Peyer's patch (tissue), 4 donors: ENCODE measurements around the gene ADGRD1. TPM values are rescaled to one million over a fixed set of nuclear protein-coding genes. Genes with fewer than 3 reads are reported as not detected.
"Not testable (repeated sequence)": the region's sequence is repeated elsewhere in the genome, so short reads cannot be mapped to it uniquely, and the experiment has no call there.

Source experiments
- DNase-seq, 3 donors: peaks; one replicate each; pipeline ENCODE4 v3.0.0-alpha.2; 2017 to 2019
- H3K27ac ChIP-seq, 4 donors: fragments of 200-600 bp; sonication (generic); one replicate each; pipeline ENCODE4 v1.5.1; 2016 to 2019
- H3K27me3 ChIP-seq, 2 donors: fragments of 200-600 bp; sonication (generic); one replicate each; pipeline ENCODE4 v1.5.1; 2019
- H3K36me3 ChIP-seq, 3 donors: fragments of 200-600 bp; sonication (generic); one replicate each; pipeline ENCODE4 v1.5.1; 2016 to 2019
- H3K4me1 ChIP-seq, 4 donors: fragments of 200-600 bp; sonication (generic); one replicate each; pipeline ENCODE4 v1.5.1; 2016 to 2019
- H3K4me3 ChIP-seq, 4 donors: fragments of 200-600 bp; sonication (generic); 1 replicate in 3 of 4; 2 replicates in 1 of 4; pipeline ENCODE4 v1.5.1; 2016 to 2019; ENCODE audit warnings: mild to moderate bottlenecking in 1 of 4
- H3K9me3 ChIP-seq, 4 donors: fragments of 200-600 bp; sonication (generic); one replicate each; pipeline ENCODE4 v1.5.1; 2016 to 2019; ENCODE audit warnings: mild to moderate bottlenecking in 1 of 4
- POLR2A ChIP-seq, 2 donors: fragments of 450-650 bp; IDR thresholded peaks; one replicate each; pipeline ENCODE4 v1.5.1; 2017; ENCODE audit warnings: antibody characterized with exemption in 2 of 2, mild to moderate bottlenecking in 2 of 2, moderate library complexity in 2 of 2
- total RNA-seq, 4 donors: library from RNA; depleted of rRNA; stranded (reverse); fragments of >200 nt; gene quantifications; one replicate each; pipeline ENCODE4 v1.1.0, GENCODE V29; 2016
- TF ChIP-seq, protein P1 (sequence below), 6 experiments: fragments of 450-650 bp in 4 of 6; fragments of 200-600 bp in 2 of 6; sonication (generic) in 1 of 6; IDR thresholded peaks; one replicate each; pipeline ENCODE4 v1.5.1; 2017 to 2019; ENCODE audit warnings: antibody characterized with exemption in 6 of 6, mild to moderate bottlenecking in 3 of 6, moderate library complexity in 1 of 6

ADGRD1 gene
- total RNA-seq, 4 donors from 2014 or later = 7.0 to 42.9 (median 27.9) TPM

DNA sequence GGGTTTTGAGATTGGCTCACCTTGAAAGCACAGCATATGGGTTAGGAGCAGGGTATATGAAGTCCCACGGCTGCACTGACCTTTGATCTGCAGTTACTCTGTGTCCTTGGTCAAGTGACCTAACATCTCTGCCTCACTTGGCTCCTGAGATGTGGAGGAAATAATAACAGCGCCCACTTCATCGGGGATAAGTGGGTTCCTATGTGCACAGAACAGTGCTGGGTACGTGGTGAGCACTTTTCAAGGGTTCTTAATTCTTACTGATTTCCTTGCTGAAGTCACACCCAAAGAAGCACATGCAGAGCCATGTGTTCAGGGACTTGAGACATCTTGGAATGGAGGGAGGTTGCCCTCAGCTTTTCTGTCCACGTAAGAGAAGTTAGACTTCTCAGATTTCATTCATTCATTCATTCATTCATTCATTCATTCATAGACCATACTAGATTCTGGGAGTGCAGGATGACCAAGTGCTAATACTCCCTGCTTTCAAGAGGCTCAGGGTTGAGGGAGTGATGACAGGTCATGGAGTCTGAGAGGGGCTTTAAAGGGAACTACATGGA, 39.4 kb downstream of the ADGRD1 start:
- no peak overlapping the region for H3K27ac ChIP-seq
- no peak overlapping the region for H3K4me3 ChIP-seq
- H3K9me3 ChIP-seq = no peaks in the 10 kb centered on the region
- no peak for DNase-seq
- H3K4me1 ChIP-seq = no peaks in the 10 kb centered on the region
- TF ChIP-seq, protein P1, sequence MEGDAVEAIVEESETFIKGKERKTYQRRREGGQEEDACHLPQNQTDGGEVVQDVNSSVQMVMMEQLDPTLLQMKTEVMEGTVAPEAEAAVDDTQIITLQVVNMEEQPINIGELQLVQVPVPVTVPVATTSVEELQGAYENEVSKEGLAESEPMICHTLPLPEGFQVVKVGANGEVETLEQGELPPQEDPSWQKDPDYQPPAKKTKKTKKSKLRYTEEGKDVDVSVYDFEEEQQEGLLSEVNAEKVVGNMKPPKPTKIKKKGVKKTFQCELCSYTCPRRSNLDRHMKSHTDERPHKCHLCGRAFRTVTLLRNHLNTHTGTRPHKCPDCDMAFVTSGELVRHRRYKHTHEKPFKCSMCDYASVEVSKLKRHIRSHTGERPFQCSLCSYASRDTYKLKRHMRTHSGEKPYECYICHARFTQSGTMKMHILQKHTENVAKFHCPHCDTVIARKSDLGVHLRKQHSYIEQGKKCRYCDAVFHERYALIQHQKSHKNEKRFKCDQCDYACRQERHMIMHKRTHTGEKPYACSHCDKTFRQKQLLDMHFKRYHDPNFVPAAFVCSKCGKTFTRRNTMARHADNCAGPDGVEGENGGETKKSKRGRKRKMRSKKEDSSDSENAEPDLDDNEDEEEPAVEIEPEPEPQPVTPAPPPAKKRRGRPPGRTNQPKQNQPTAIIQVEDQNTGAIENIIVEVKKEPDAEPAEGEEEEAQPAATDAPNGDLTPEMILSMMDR (IDR thresholded peaks at IDR 0.05) = no peak
- TF ChIP-seq POLR2A (IDR thresholded peaks at IDR 0.05) = no peak
- peaks cover 0 to 3% (median 0%) of the 10 kb centered on the region in 3 donors for H3K36me3 ChIP-seq
- no peaks in the 10 kb centered on the region for H3K27me3 ChIP-seq

DNA sequence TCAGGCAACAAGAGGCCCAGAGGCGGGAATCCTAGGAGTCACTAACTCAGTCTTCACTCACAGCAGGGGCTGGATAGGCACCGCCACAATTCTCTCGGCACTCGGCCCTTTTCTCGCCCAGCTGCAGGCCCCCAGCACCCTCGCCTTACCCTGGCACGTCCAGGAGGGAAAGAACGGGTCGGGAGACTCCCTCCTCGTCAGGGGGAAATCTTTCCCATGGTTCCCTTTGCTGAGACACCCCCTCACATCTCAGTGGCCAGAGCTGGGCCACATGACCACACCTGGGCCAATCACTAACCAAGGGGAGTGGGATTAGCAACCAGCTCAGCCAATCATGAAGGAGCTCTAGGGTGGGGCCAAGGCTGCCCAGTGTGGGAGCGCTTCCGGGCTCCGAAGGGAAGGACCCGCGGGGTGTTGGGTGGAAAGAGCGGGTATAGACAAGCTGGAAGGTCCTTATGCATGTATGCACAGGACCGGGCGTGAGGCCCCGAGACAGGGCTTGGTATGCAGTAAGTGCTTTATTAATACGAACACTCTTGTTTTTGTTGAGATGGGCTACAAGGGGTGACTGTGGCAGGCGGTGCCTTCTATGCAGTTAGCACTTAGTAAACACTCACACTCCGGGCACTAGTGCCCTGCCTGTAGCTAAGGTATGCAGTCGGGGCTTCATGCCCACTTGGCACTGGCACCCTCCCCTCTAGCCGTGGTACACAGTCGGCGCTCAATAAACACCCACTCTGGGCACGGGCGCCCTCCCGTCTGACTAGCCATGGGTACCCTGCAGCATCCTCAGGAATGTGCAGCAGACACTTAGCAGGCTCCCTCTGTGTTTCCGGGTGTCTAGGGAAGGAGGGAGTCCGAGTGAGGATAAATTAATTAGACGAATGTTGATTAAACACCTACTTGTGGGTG, 40.3 kb downstream of the ADGRD1 start:
- TF ChIP-seq POLR2A (IDR thresholded peaks at IDR 0.05) = no peak
- TF ChIP-seq, protein P1 (IDR thresholded peaks at IDR 0.05) = no peak
- no peaks in the 10 kb centered on the region for H3K4me1 ChIP-seq
- H3K9me3 ChIP-seq = no peaks in the 10 kb centered on the region
- peak in 1 of 3 donors; percentile 39 for DNase-seq
- no peak overlapping the region for H3K4me3 ChIP-seq
- H3K27ac ChIP-seq = no peak overlapping the region
- H3K36me3 ChIP-seq = peaks cover 0 to 3% (median 0%) of the 10 kb centered on the region in 3 donors
- H3K27me3 ChIP-seq = no peaks in the 10 kb centered on the region

DNA sequence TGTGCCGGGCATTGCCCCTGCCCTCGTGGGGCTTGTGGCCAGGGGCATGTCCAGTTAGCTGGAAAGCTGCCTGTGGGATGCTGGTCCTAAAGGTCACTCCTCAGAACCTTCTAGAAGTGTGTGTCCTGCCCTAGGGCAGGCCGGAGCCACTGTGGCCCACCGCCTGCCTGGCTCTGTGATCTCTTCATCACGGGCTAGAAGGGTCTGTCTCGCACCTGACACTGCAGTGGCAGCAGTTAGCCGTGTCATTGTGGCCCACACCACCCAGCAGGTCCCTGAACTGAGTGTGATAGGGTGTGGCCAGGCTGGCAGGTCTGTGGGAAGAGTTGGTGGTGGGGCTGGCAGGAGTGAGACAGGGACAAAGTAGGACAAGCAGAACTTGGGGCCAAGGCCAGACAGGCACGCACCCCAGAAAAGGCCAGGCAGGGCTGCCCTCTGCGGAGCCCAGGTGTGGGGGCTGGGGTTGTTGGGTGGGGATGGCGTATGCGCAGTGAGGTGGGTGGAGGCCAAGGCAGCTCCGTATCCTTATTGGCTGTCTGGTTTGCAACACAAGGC, 41.2 kb downstream of the ADGRD1 start:
- Histone ChIP-seq H3K27ac (no peak overlapping the region), H3K9me3 (no peaks in the 10 kb centered on the region), H3K36me3 (peaks cover 0 to 3% (median 0%) of the 10 kb centered on the region in 3 donors), H3K27me3 (no peaks in the 10 kb centered on the region), H3K4me3 (no peak overlapping the region), H3K4me1 (no peaks in the 10 kb centered on the region)
- DNase-seq = peak in 1 of 3 donors; percentile 27
- TF ChIP-seq POLR2A (IDR thresholded peaks at IDR 0.05) = no peak
- TF ChIP-seq, protein P1 (IDR thresholded peaks at IDR 0.05) = no peak

DNA sequence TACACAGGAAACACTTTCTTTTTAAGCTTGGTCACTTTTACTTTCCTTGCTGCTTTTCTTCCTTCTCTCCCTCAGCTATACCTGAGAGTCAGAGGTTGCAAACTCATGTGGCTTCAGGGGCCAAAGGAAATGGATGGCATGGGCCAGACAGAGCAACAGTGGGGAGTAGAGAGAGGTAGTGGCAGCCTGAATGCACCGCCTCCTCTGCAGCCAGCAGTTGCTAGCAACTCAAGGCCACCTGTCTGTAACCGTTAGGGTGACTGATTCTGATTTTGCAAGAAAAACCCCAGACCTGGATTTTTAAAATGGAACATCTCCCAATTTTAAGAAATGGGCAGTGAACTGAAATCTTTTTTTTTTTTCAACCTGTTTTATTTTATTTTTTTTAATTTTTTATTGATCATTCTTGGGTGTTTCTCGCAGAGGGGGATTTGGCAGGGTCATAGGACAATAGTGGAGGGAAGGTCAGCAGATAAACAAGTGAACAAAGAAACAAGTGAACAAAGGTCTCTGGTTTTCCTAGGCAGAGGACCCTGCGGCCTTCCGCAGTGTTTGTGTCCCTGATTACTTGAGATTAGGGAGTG, 41.8 kb downstream of the ADGRD1 start:
- H3K36me3 ChIP-seq, H3K27ac ChIP-seq, H3K4me3 ChIP-seq, H3K27me3 ChIP-seq, H3K9me3 ChIP-seq, H3K4me1 ChIP-seq: not testable (repeated sequence)
- peak in 1 of 3 donors; percentile 13 for DNase-seq

DNA sequence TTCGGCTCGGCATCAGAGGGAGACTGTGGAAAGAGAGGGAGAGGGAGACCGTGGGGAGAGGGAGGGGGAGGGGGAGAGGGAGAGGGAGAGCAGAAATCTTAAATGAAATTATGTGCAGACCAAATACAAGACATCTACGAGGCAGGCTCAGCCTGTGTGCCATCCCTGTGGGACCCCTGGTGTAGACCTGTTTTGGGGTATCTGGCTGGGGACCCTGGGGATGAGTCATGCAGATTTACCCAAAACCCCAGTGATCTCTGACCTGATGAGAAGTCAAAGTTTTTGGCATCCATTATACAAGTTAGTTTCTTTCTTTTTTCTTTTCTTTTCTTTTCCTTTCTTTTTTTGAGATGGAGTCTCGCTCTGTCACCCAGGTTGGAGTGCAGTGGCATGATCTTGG, 44.4 kb downstream of the ADGRD1 start:
- Histone ChIP-seq H3K27ac (no peak overlapping the region), H3K9me3 (no peaks in the 10 kb centered on the region), H3K27me3 (no peaks in the 10 kb centered on the region), H3K4me1 (no peaks in the 10 kb centered on the region), H3K36me3 (no peaks in the 10 kb centered on the region), H3K4me3 (no peak overlapping the region)
- TF ChIP-seq POLR2A (IDR thresholded peaks at IDR 0.05) = no peak
- TF ChIP-seq, protein P1 (IDR thresholded peaks at IDR 0.05) = no peak
- peak in 1 of 3 donors; percentile 3 for DNase-seq
